GM18508 (cell line): ENCODE data around the gene ABHD11.
"Not testable (repeated sequence)": the region's sequence is repeated elsewhere in the genome, so short reads cannot be mapped to it uniquely, and the experiment has no call there.

Source experiments
- ATAC-seq: cut with Tn5 transposase; IDR thresholded peaks from one replicate; pipeline ENCODE4 v1.9.1; 2021; ENCODE audit warnings: moderate number of reproducible peaks; ENCODE audit not compliant: insufficient read depth, unreplicated experiment

Gene ABHD11

GRCh38 chr7:73738612-73739386, at the start of gene ABHD11:
Gene ABHD11, minus strand, starts transcription at chr7:73738802. Its CDS starts 32 bp downstream, at chr7:73738770.
- ATAC-seq: peak; percentile 61

GRCh38 chr7:73787786-73788048, 49.1 kb upstream of the ABHD11 start:
- not testable (repeated sequence) for ATAC-seq

GRCh38 chr7:73786588-73786987, 48.0 kb upstream of the ABHD11 start:
- no peak for ATAC-seq

- no peak for ATAC-seq
Measured at GRCh38 chr7:73779517-73779916, 40.9 kb upstream of the ABHD11 start.

- ATAC-seq: no peak
Measured at GRCh38 chr7:73778801-73779389, 40.3 kb upstream of the ABHD11 start.

GRCh38 chr7:73774923-73775322, 36.3 kb upstream of the ABHD11 start:
- no peak for ATAC-seq

GRCh38 chr7:73773700-73774517, 35.3 kb upstream of the ABHD11 start:
- no peak for ATAC-seq

- ATAC-seq: no peak
Measured at GRCh38 chr7:73770860-73771670, 32.5 kb upstream of the ABHD11 start.

- ATAC-seq: no peak
Measured at GRCh38 chr7:73770002-73770859, 31.6 kb upstream of the ABHD11 start, which contains the start of gene CLDN3. Gene CLDN3, minus strand, starts transcription at chr7:73770270. Its CDS starts 221 bp downstream, at chr7:73770049.

- no peak for ATAC-seq
Measured at GRCh38 chr7:73769481-73770001, 30.9 kb upstream of the ABHD11 start.

- no peak for ATAC-seq
Measured at GRCh38 chr7:73768641-73769480, 30.3 kb upstream of the ABHD11 start.

GRCh38 chr7:73766556-73767229, 28.1 kb upstream of the ABHD11 start:
- ATAC-seq: no peak

GRCh38 chr7:73762659-73762999, 24.0 kb upstream of the ABHD11 start:
- ATAC-seq: no peak

- no peak for ATAC-seq
Measured at GRCh38 chr7:73761854-73762658, 23.5 kb upstream of the ABHD11 start.

- ATAC-seq: no peak
Measured at GRCh38 chr7:73758581-73759138, 20.1 kb upstream of the ABHD11 start.

- ATAC-seq: no peak
Measured at GRCh38 chr7:73749931-73750776, 11.6 kb upstream of the ABHD11 start.
